ENCODE data around the gene SCYGR8.
"Not testable (repeated sequence)": the region's sequence is repeated elsewhere in the genome, so short reads cannot be mapped to it uniquely, and the experiment has no call there.

Gene SCYGR8

DNA sequence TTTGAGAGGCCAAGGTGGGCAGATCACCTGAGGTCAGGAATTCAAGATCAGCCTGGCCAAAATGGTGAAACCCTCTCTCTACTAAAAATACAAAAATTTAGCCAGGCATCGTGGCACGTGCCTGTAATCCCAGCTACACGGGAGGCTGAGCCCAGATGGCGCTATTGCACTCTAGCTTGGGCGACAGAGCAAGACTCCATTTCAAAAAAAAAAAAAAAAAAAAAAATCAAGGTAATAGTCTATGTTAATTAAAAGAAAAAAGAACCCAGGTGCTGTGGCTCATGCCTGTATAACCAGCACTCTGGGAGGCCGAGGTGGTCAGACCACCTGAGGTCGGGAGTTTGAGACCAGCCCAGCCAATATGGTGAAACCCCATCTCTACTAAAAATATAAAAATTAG lies 5.0 kb upstream of the SCYGR8 start:
- H3K4me3 ChIP-seq (ENCODE audit: low read depth, low read length); H3K27me3 ChIP-seq (ENCODE audit: insufficient read depth, low read depth, severe bottlenecking); H3K27ac ChIP-seq; H3K36me3 ChIP-seq; H3K9me3 ChIP-seq (ENCODE audit: severe bottlenecking): not testable (repeated sequence)
- TF ChIP-seq, protein P1, sequence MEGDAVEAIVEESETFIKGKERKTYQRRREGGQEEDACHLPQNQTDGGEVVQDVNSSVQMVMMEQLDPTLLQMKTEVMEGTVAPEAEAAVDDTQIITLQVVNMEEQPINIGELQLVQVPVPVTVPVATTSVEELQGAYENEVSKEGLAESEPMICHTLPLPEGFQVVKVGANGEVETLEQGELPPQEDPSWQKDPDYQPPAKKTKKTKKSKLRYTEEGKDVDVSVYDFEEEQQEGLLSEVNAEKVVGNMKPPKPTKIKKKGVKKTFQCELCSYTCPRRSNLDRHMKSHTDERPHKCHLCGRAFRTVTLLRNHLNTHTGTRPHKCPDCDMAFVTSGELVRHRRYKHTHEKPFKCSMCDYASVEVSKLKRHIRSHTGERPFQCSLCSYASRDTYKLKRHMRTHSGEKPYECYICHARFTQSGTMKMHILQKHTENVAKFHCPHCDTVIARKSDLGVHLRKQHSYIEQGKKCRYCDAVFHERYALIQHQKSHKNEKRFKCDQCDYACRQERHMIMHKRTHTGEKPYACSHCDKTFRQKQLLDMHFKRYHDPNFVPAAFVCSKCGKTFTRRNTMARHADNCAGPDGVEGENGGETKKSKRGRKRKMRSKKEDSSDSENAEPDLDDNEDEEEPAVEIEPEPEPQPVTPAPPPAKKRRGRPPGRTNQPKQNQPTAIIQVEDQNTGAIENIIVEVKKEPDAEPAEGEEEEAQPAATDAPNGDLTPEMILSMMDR (IDR thresholded peaks at IDR 0.05; ENCODE audit: low read depth, low read length), result peak; percentile 11; the same call in 1 of the 2 replicates
- DNase-seq, result peak; percentile 9

- H3K27me3 ChIP-seq (ENCODE audit: insufficient read depth, low read depth, severe bottlenecking), result peaks cover 5% of the 10 kb centered on the region
- no peaks in the 10 kb centered on the region for H3K9me3 ChIP-seq (ENCODE audit: severe bottlenecking)
- TF ChIP-seq, protein P1 (IDR thresholded peaks at IDR 0.05; ENCODE audit: low read depth, low read length), result peak; percentile 67
- H3K36me3 ChIP-seq, result no peaks in the 10 kb centered on the region
- peak; percentile 26 for DNase-seq
- no peak overlapping the region for H3K4me3 ChIP-seq (ENCODE audit: low read depth, low read length)
- H3K27ac ChIP-seq, result no peak overlapping the region
These were observed 2.4 kb downstream of the SCYGR8 start for GRCh38 chr2:227748079-227748478.

DNA sequence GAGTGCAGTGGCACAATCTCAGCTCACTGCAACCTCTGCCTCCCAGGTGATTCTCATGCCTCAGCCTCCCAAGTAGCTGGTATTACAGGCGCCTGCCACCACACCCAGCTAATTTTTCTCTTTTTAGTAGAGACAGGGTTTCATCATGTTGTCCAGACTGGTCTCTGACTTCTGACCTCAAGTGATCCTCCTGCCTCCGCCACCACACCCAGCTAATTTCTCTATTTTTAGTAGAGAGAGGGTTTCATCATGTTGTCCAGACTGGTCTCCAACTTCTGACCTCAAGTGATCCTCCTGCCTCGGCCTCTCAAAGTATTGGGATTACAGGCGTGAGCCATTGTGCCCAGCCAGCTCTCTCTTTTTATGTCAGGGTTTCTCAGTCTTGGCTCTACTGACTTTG lies 10.6 kb downstream of the SCYGR8 start:
- not testable (repeated sequence) for H3K4me3 ChIP-seq (ENCODE audit: low read depth, low read length); DNase-seq; H3K27me3 ChIP-seq (ENCODE audit: insufficient read depth, low read depth, severe bottlenecking); H3K27ac ChIP-seq; H3K36me3 ChIP-seq; H3K9me3 ChIP-seq (ENCODE audit: severe bottlenecking)

GRCh38 chr2:227759411-227760118 lies 13.9 kb downstream of the SCYGR8 start:
- DNase-seq, result no peak
- H3K9me3 ChIP-seq (ENCODE audit: severe bottlenecking), result no peaks in the 10 kb centered on the region
- TF ChIP-seq, protein P1 (IDR thresholded peaks at IDR 0.05; ENCODE audit: low read depth, low read length), result no peak
- H3K27ac ChIP-seq, result no peak overlapping the region
- H3K36me3 ChIP-seq, result no peaks in the 10 kb centered on the region
- peaks cover 6% of the 10 kb centered on the region for H3K27me3 ChIP-seq (ENCODE audit: insufficient read depth, low read depth, severe bottlenecking)
- H3K4me3 ChIP-seq (ENCODE audit: low read depth, low read length), result no peak overlapping the region

DNA sequence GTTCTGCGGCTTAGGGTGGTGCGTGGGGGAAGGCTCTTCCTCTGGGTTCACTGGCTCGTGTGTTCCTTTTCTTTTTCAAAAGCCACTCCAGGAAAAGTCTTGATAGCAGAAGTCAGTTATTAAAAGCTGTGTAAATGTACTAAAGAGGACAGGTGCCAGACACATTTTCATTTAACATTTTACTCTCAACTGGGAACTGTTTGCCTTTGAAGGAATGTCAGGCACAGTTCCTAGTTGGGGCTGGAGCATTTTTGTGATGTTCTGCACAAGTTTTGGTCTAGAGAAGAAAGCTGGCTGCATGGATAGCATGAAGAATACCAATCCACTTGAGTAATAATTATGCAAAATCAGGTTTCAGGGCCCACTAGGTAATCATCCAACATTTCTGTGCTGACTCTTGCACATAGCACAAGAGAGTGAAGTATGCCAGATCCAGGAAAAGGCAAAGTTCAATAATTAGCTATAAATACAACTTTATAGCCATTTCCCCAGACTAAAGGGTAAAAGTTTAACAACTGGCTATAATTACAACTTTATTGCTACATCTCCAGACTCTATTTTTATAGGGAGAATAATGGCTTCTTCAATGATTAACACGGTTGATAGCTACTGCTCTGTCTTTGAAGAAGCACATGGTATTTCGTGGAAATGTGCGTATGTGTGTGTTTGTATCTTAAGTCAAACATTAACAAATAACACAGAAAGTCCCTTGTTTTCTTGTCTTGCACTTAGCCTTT lies 16.2 kb downstream of the SCYGR8 start:
- TF ChIP-seq, protein P1 (IDR thresholded peaks at IDR 0.05; ENCODE audit: low read depth, low read length), result no peak
- no peak overlapping the region for H3K27ac ChIP-seq
- no peak overlapping the region for H3K4me3 ChIP-seq (ENCODE audit: low read depth, low read length)
- H3K9me3 ChIP-seq (ENCODE audit: severe bottlenecking), result no peaks in the 10 kb centered on the region
- no peaks in the 10 kb centered on the region for H3K36me3 ChIP-seq
- H3K27me3 ChIP-seq (ENCODE audit: insufficient read depth, low read depth, severe bottlenecking), result peaks cover 6% of the 10 kb centered on the region
- no peak for DNase-seq

DNA sequence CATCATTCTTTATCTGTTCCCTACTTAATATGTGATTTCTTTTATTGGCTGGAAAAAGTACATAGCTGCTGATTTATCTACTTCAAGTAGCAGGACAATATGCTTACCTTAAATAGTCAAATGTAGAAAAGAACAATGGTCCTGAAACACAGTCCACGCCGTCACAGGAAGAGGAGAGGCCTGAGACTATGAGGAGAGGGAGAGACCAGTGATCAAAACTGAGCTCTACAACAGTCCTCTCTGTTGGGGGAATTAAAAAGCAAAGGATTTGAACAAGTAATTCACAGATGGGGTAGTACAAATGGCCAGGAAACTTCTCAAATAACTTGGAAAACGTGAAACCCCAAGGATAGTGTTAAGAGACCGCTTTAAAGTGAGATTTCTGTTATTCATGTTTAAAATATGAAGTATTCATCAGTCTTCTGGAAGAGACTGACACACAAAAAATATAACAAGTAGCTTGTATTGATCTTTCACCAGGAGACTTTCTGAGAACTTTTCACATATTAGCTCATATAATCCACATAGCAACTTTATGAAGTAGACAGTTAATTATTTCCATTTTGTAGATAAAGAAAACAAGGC lies 20.2 kb downstream of the SCYGR8 start:
- DNase-seq, result no peak
- Histone ChIP-seq H3K36me3 (no peaks in the 10 kb centered on the region), H3K27ac (no peak overlapping the region), H3K4me3 (ENCODE audit: low read depth, low read length) (no peak overlapping the region), H3K27me3 (ENCODE audit: insufficient read depth, low read depth, severe bottlenecking) (peaks cover 3% of the 10 kb centered on the region), H3K9me3 (ENCODE audit: severe bottlenecking) (no peaks in the 10 kb centered on the region)
- TF ChIP-seq, protein P1 (IDR thresholded peaks at IDR 0.05; ENCODE audit: low read depth, low read length), result no peak
